WERI-Rb-1 (cell line): Measurements from ENCODE around the gene KCTD20.

Experiments
- DNase-seq: peaks from one replicate; pipeline ENCODE4 v3.0.0-alpha.2; 2020
- H3K27ac ChIP-seq: fragments of 250-450 bp; sonication (Bioruptor Pico); 2 replicates; pipeline ENCODE4 v1.5.1; 2020; ENCODE audit warnings: mild to moderate bottlenecking, moderate library complexity
- H3K27me3 ChIP-seq: fragments of 250-450 bp; sonication (Bioruptor Pico); 2 replicates; pipeline ENCODE4 v1.5.1; 2021; ENCODE audit warnings: mild to moderate bottlenecking, low read depth, moderate library complexity; ENCODE audit not compliant: insufficient read depth, severe bottlenecking
- H3K36me3 ChIP-seq: fragments of 250-450 bp; sonication (Bioruptor Pico); 2 replicates; pipeline ENCODE4 v1.5.1; 2020; ENCODE audit warnings: mild to moderate bottlenecking, moderate library complexity
- H3K4me3 ChIP-seq: 2 replicates; pipeline ENCODE4 v1.5.1; 2011; ENCODE audit warnings: low read depth, mild to moderate bottlenecking, control low read depth, low read length
- H3K9me3 ChIP-seq: fragments of 250-450 bp; sonication (Bioruptor Pico); 2 replicates; pipeline ENCODE4 v1.5.1; 2021; ENCODE audit warnings: mild to moderate bottlenecking, moderate library complexity; ENCODE audit not compliant: severe bottlenecking
- CTCF ChIP-seq: IDR thresholded peaks from 2 replicates; pipeline ENCODE4 v1.5.1; 2011; ENCODE audit warnings: low read depth, mild to moderate bottlenecking, control low read depth, inconsistent platforms, low read length

Gene KCTD20

GRCh38 chr6:36428911-36429310 is 13.9 kb upstream of the KCTD20 start:
- no peaks in the 10 kb centered on the region for H3K9me3 ChIP-seq
- DNase-seq, result no peak
- no peak overlapping the region for H3K27ac ChIP-seq
- TF ChIP-seq CTCF, result peak; percentile 47
- no peak overlapping the region for H3K4me3 ChIP-seq
- no peaks in the 10 kb centered on the region for H3K36me3 ChIP-seq
- H3K27me3 ChIP-seq, result no peaks in the 10 kb centered on the region

GRCh38 chr6:36430351-36430750 is 12.4 kb upstream of the KCTD20 start:
- H3K27ac ChIP-seq, result no peak overlapping the region
- H3K36me3 ChIP-seq, result no peaks in the 10 kb centered on the region
- H3K27me3 ChIP-seq, result no peaks in the 10 kb centered on the region
- H3K4me3 ChIP-seq, result no peak overlapping the region
- no peak for TF ChIP-seq CTCF
- peak; percentile 64 for DNase-seq
- H3K9me3 ChIP-seq, result no peaks in the 10 kb centered on the region

GRCh38 chr6:36431197-36431596 is 11.6 kb upstream of the KCTD20 start:
- no peaks in the 10 kb centered on the region for H3K36me3 ChIP-seq
- DNase-seq, result no peak
- no peaks in the 10 kb centered on the region for H3K27me3 ChIP-seq
- no peak for TF ChIP-seq CTCF
- no peak overlapping the region for H3K27ac ChIP-seq
- H3K9me3 ChIP-seq, result no peaks in the 10 kb centered on the region
- no peak overlapping the region for H3K4me3 ChIP-seq

GRCh38 chr6:36432151-36432671 is 10.6 kb upstream of the KCTD20 start:
- H3K9me3 ChIP-seq, result no peaks in the 10 kb centered on the region
- H3K27me3 ChIP-seq, result no peaks in the 10 kb centered on the region
- no peak overlapping the region for H3K4me3 ChIP-seq
- TF ChIP-seq CTCF, result no peak
- no peak for DNase-seq
- H3K36me3 ChIP-seq, result no peaks in the 10 kb centered on the region
- no peak overlapping the region for H3K27ac ChIP-seq

GRCh38 chr6:36436466-36436865 is 6.3 kb upstream of the KCTD20 start:
- no peak for DNase-seq
- H3K9me3 ChIP-seq, result no peaks in the 10 kb centered on the region
- H3K4me3 ChIP-seq, result no peak overlapping the region
- no peak for TF ChIP-seq CTCF
- no peaks in the 10 kb centered on the region for H3K36me3 ChIP-seq
- no peak overlapping the region for H3K27ac ChIP-seq
- H3K27me3 ChIP-seq, result no peaks in the 10 kb centered on the region

GRCh38 chr6:36441307-36441894 is 1.4 kb upstream of the KCTD20 start:
- no peak for TF ChIP-seq CTCF
- Histone ChIP-seq H3K27me3 (no peaks in the 10 kb centered on the region), H3K27ac (peak overlapping the region; percentile 25), H3K36me3 (peaks cover 4% of the 10 kb centered on the region), H3K9me3 (no peaks in the 10 kb centered on the region), H3K4me3 (no peak overlapping the region)
- DNase-seq, result peak; percentile 95
